Lower leg skin (tissue), 3 donors: ENCODE measurements around the gene ADCY6.

ENCODE experiments used
- POLR2A ChIP-seq, 2 donors: fragments of 450-650 bp; IDR thresholded peaks; one replicate each; pipeline ENCODE4 v1.6.1; 2016 to 2017; ENCODE audit warnings: antibody characterized with exemption in 2 of 2, mild to moderate bottlenecking in 1 of 2, moderate library complexity in 1 of 2
- TF ChIP-seq, protein P1 (sequence below), 3 donors: fragments of 450-650 bp; IDR thresholded peaks; one replicate each; pipeline ENCODE4 v1.5.1; 2016; ENCODE audit warnings: antibody characterized with exemption in 3 of 3, mild to moderate bottlenecking in 3 of 3, moderate library complexity in 2 of 3

DNA sequence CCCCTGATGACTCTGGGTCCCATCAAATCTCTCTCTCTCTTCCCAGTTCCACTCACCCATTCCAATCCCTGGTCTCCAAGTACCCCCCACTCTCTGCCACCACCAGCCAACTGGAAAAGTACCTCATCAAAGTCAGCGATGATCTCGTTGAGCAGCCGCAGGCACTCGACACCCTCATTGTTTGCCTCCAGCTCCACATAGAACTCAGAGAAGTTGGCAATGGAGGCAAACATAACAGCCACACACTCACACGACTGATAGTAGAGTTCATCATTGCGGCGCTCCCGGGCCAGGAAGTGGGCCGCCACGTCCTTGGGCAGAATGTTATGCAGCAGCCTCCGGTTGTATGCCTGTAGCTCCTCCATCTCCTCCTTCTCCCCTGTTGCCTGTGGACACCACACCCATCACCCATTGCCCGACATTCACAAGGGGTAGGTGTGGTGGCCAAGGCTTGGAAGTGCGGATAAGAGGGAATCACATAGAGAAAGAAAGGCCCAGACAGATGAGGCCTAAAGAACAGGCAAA, 17.2 kb downstream of the ADCY6 start:
- TF ChIP-seq, protein P1, sequence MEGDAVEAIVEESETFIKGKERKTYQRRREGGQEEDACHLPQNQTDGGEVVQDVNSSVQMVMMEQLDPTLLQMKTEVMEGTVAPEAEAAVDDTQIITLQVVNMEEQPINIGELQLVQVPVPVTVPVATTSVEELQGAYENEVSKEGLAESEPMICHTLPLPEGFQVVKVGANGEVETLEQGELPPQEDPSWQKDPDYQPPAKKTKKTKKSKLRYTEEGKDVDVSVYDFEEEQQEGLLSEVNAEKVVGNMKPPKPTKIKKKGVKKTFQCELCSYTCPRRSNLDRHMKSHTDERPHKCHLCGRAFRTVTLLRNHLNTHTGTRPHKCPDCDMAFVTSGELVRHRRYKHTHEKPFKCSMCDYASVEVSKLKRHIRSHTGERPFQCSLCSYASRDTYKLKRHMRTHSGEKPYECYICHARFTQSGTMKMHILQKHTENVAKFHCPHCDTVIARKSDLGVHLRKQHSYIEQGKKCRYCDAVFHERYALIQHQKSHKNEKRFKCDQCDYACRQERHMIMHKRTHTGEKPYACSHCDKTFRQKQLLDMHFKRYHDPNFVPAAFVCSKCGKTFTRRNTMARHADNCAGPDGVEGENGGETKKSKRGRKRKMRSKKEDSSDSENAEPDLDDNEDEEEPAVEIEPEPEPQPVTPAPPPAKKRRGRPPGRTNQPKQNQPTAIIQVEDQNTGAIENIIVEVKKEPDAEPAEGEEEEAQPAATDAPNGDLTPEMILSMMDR (IDR thresholded peaks at IDR 0.05) = no peak
- TF ChIP-seq POLR2A (IDR thresholded peaks at IDR 0.05) = no peak
